ENCODE results near the gene ALKBH4. TPM values are rescaled to one million over a fixed set of nuclear protein-coding genes. Genes with fewer than 3 reads are reported as not detected.

ALKBH4 gene
- total and polyA plus RNA-seq, 2 of the 8 experiments (the other 6 are each of a cell fraction or from before 2014, with no cell fraction given) = 10.2 to 16.6 TPM

DNA sequence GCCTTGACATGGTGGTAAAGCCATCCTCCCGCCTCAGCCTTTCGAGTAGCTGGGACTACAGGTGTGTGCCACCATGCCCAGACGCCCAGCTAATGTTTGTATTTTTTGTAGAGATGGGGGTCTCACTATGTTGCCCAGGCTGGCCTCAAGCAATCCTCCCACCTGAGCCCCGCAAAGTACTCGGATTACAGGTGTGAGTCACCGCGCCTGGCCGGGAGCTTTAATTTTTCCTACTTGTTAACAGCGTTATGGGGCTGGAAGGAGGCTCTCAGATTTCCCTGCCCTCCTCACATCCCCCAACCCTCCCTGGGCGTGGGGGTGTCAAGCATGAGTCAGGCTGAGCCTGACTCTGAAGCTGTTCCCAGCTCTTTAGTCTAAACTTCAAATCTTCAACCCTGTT, 8.3 kb downstream of the ALKBH4 start:
- Histone ChIP-seq H3K9ac (replicated peaks in 1 of 4; ENCODE audit: extremely low read depth in 1 of 4, low read depth in 3 of 4, low read length in 3 of 4) (no peak overlapping the region), H3K18ac (ENCODE audit: extremely low read depth, low read length) (no peak overlapping the region), H3K4me1 (replicated peaks in 1 of 4; ENCODE audit: control insufficient read depth in 3 of 4, insufficient read depth in 4 of 4, low read length in 3 of 4) (peaks cover 0 to 3% (median 0%) of the 10 kb centered on the region in 4 experiments; a peak in 2 of 7 replicates), H2BK15ac (ENCODE audit: low read length) (no peak overlapping the region), H2BK12ac (ENCODE audit: low read depth, low read length) (no peak overlapping the region), H3K27ac (ENCODE audit: low read depth, low read length) (no peak overlapping the region), H3K23ac (ENCODE audit: insufficient read length) (no peak overlapping the region), H4K91ac (replicated peaks; ENCODE audit: insufficient read length, low read length) (no peak overlapping the region), H4K20me1 (replicated peaks in 1 of 2; ENCODE audit: control insufficient read depth in 1 of 2, insufficient read depth in 2 of 2, low read length in 2 of 2) (peaks cover 0 to 2% of the 10 kb centered on the region in 2 experiments), H3K9me3 (ENCODE audit: insufficient read depth in 2 of 2, low read depth in 1 of 2, low read length in 1 of 2) (no peaks in the 10 kb centered on the region), H3K23me2 (ENCODE audit: low read depth, low read length) (no peaks in the 10 kb centered on the region; the same call in 1 of the 2 replicates), H3K4ac (replicated peaks; ENCODE audit: insufficient read length, low read depth, low read length) (no peak overlapping the region), H3K27me3 (replicated peaks in 1 of 4; ENCODE audit: control insufficient read depth in 3 of 4, extremely low read depth in 1 of 4, insufficient read depth in 3 of 4, low read length in 3 of 4) (no peaks in the 10 kb centered on the region; a peak in 1 of 7 replicates), H3K79me2 (ENCODE audit: control insufficient read depth in 1 of 2, insufficient read depth in 2 of 2, low read length in 2 of 2) (no peaks in the 10 kb centered on the region), H2AK5ac (ENCODE audit: low read depth, low read length) (no peak overlapping the region), H3K4me3 (ENCODE audit: extremely low read depth in 1 of 4, insufficient read depth in 2 of 4, low read depth in 3 of 4, low read length in 4 of 4) (no peak overlapping the region), H2BK5ac (ENCODE audit: low read depth, low read length) (no peak overlapping the region), H4K5ac (ENCODE audit: insufficient read length, low read depth, low read length) (no peak overlapping the region), H3K14ac (ENCODE audit: insufficient read length) (no peak overlapping the region), H3K4me2 (ENCODE audit: insufficient read depth in 1 of 2, low read depth in 2 of 2, low read length in 2 of 2) (no peak overlapping the region), H4K8ac (ENCODE audit: extremely low read depth, insufficient read depth, low read length) (no peak overlapping the region), H2AFZ (ENCODE audit: low read length) (no peak overlapping the region), H3K36me3 (ENCODE audit: control insufficient read depth in 2 of 4, insufficient read depth in 4 of 4, low read length in 3 of 4) (peaks cover 7 to 22% (median 17%) of the 10 kb centered on the region in 4 experiments; a peak in 5 of 8 replicates), H2BK20ac (ENCODE audit: low read length) (no peak overlapping the region), H3K79me1 (ENCODE audit: low read depth, low read length) (no peaks in the 10 kb centered on the region), H3K56ac (replicated peaks; ENCODE audit: insufficient read length, low read depth, low read length) (no peak overlapping the region), H2BK120ac (replicated peaks; ENCODE audit: low read depth, low read length) (no peak overlapping the region)
- FAIRE-seq (no peak), DNase-seq (ENCODE audit: low read depth in 1 of 2, low spot score in 2 of 2) (no peak)
- CTCF ChIA-PET (ENCODE audit: partially characterized antibody) = interaction anchor here (0.6 to 2.1 kb wide), 8 partner anchors 21 to 1338 kb away, joined by 3 to 5 read pairs (median 3); no protein-coding TSS in a partner anchor
- 93% methylated on average over 10 of the region's 10 CpGs; no CpG with 5 or more reads in 1 of the 2 experiments for WGBS, 2 experiments (ENCODE audit: extremely low coverage in 1 of 2, insufficient coverage in 1 of 2, insufficient read length in 1 of 2, insufficient replicate concordance in 2 of 2, low coverage in 1 of 2, low lambda C conversion rate in 2 of 2, missing lambda C conversion rate in 1 of 2)
- POLR2A ChIA-PET (ENCODE audit: partially characterized antibody) = interaction anchor here (0.8 to 4.5 kb wide), 7 partner anchors 8 to 59 kb away, joined by 3 to 27 read pairs (median 5); partner anchors contain the start of genes ALKBH4 and LRWD1
- TF ChIP-seq KDM5A (IDR thresholded peaks at IDR 0.05; ENCODE audit: low read length) (no peak), SIRT6 (IDR thresholded peaks at IDR 0.05; ENCODE audit: low read length) (no peak), JUND (IDR thresholded peaks at IDR 0.05; ENCODE audit: low read length) (no peak), HDAC6 (IDR thresholded peaks at IDR 0.05; ENCODE audit: low read depth, low read length) (no peak), EZH2 (IDR thresholded peaks at IDR 0.05; ENCODE audit: low read depth, low read length, severe bottlenecking) (no peak), PHF8 (conservative IDR thresholded peaks at IDR 0.05; ENCODE audit: low read depth, low read length) (no peak), POLR2AphosphoS5 (IDR thresholded peaks at IDR 0.05; ENCODE audit: low read depth, low read length) (no peak), CTBP2 (IDR thresholded peaks at IDR 0.05; ENCODE audit: borderline replicate concordance, insufficient read depth, insufficient read length, low read length) (no peak), KDM4A (IDR thresholded peaks at IDR 0.05; ENCODE audit: low read depth, low read length, severe bottlenecking) (no peak), CREB1 (IDR thresholded peaks at IDR 0.05) (no peak), ZNF274 (IDR thresholded peaks at IDR 0.05; ENCODE audit: borderline replicate concordance, extremely low read depth, low read length) (no peak), CHD2 (IDR thresholded peaks at IDR 0.05; ENCODE audit: low read length) (no peak), SUZ12 (IDR thresholded peaks at IDR 0.05; ENCODE audit: low read length) (no peak), FOSL1 (IDR thresholded peaks at IDR 0.05; ENCODE audit: insufficient read depth, low read depth, low read length) (no peak)
- TF ChIP-seq, protein P1, sequence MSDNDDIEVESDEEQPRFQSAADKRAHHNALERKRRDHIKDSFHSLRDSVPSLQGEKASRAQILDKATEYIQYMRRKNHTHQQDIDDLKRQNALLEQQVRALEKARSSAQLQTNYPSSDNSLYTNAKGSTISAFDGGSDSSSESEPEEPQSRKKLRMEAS (IDR thresholded peaks at IDR 0.05) = no peak
